Keratinocyte (primary cell): ENCODE results near the gene NDUFAF3. TPM values are rescaled to one million over a fixed set of nuclear protein-coding genes. Genes with fewer than 3 reads are reported as not detected.

Experiments used
- DNase-seq: peaks from one replicate; pipeline ENCODE4 v3.0.0-alpha.2; 2011; ENCODE audit warnings: low read depth, missing footprints, low spot score
- FAIRE-seq: peaks from 2 replicates; lab custom pipeline; 2011; peaks lifted over from hg19 to GRCh38; lab: Jason Lieb, UNC
- H2AFZ ChIP-seq: 2 replicates; pipeline ENCODE4 v1.6.0; 2012; ENCODE audit warnings: low read length, control low read depth, inconsistent platforms; ENCODE audit not compliant: control insufficient read depth
- H3K27ac ChIP-seq: 2 replicates; pipeline ENCODE4 v1.5.1; 2011; ENCODE audit warnings: low read length; ENCODE audit not compliant: control insufficient read depth, insufficient read depth
- H3K27me3 ChIP-seq: 3 replicates; pipeline ENCODE4 v1.6.0; 2011; ENCODE audit warnings: low read length; ENCODE audit not compliant: control insufficient read depth, insufficient read depth; ENCODE audit errors: extremely low read depth
- H3K36me3 ChIP-seq, 2 experiments: 2 replicates in 1 of 2; 3 replicates in 1 of 2; pipeline ENCODE4 v1.5.1; 2011; ENCODE audit warnings: low read length in 2 of 2, mild to moderate bottlenecking in 1 of 2; ENCODE audit not compliant: control insufficient read depth in 2 of 2, insufficient read depth in 2 of 2; ENCODE audit errors: extremely low read depth in 1 of 2
- H3K4me1 ChIP-seq: 3 replicates; pipeline ENCODE4 v1.5.1; 2011; ENCODE audit warnings: low read length; ENCODE audit not compliant: control insufficient read depth, insufficient read depth; ENCODE audit errors: extremely low read depth
- H3K4me2 ChIP-seq: 3 replicates; pipeline ENCODE4 v1.6.0; 2011; ENCODE audit warnings: low read depth, low read length; ENCODE audit not compliant: control insufficient read depth, insufficient read depth; ENCODE audit errors: extremely low read depth
- H3K4me3 ChIP-seq, 3 experiments: fragments of 200-600 bp in 1 of 3; sonication (generic) in 1 of 3; 2 replicates in 2 of 3; 3 replicates in 1 of 3; pipeline ENCODE4 v1.5.1; 2011 to 2016; ENCODE audit warnings: low read length in 3 of 3, mild to moderate bottlenecking in 3 of 3, control low read depth in 2 of 3, inconsistent platforms in 1 of 3, low read depth in 1 of 3, mixed read lengths in 1 of 3, mixed run types in 1 of 3, moderate library complexity in 1 of 3; ENCODE audit not compliant: control insufficient read depth in 2 of 3, insufficient read depth in 2 of 3; ENCODE audit errors: extremely low read depth in 1 of 3
- H3K79me2 ChIP-seq: 2 replicates; pipeline ENCODE4 v1.6.0; 2012; ENCODE audit warnings: low read length; ENCODE audit not compliant: control insufficient read depth, insufficient read depth
- H3K9ac ChIP-seq: 3 replicates; pipeline ENCODE4 v1.6.0; 2011; ENCODE audit warnings: low read length; ENCODE audit not compliant: control insufficient read depth, insufficient read depth; ENCODE audit errors: extremely low read depth
- H3K9me1 ChIP-seq: 3 replicates; pipeline ENCODE4 v1.6.0; 2011; ENCODE audit warnings: low read length; ENCODE audit not compliant: control insufficient read depth, insufficient read depth; ENCODE audit errors: extremely low read depth
- H3K9me3 ChIP-seq: 2 replicates; pipeline ENCODE4 v1.5.1; 2012; ENCODE audit warnings: low read depth, low read length; ENCODE audit not compliant: control insufficient read depth
- H4K20me1 ChIP-seq: 3 replicates; pipeline ENCODE4 v1.6.0; 2011; ENCODE audit warnings: low read length; ENCODE audit not compliant: control insufficient read depth, insufficient read depth; ENCODE audit errors: extremely low read depth
- EZH2 ChIP-seq: IDR thresholded peaks from one replicate; pipeline ENCODE4 v1.6.1; 2012; ENCODE audit warnings: inconsistent platforms, mild to moderate bottlenecking, low read length, moderate library complexity
- dilution Hi-C: fragments of 300-500 bp; cut with MboI; formaldehyde crosslinking; loops from one replicate; pipeline ENCODE4 v1.7.0; 2020; ENCODE audit warnings: low sequenced_read_pairs; ENCODE audit not compliant: extremely low pct_ligation_motif_present
- polyA plus RNA-seq, 5 experiments: library from polyadenylated mRNA; depleted of rRNA in 3 of 5; stranded (reverse) in 3 of 5; stranded (forward) in 1 of 5; unstranded in 1 of 5; fragments of >200 nt; gene quantifications; 1 replicate in 1 of 5; 2 replicates in 3 of 5; 3 replicates in 1 of 5; pipeline versions ENCODE4 v1.2.1 to v1.2.3, GENCODE V29; 2011 to 2012; ENCODE audit warnings: missing spikeins in 2 of 5, low read depth in 1 of 5, low replicate concordance in 1 of 5
- TF ChIP-seq, protein P1 (sequence below), 3 experiments: IDR thresholded peaks in 1 of 3; conservative IDR thresholded peaks in 1 of 3; optimal IDR thresholded peaks in 1 of 3; 2 replicates in 2 of 3; 3 replicates in 1 of 3; pipeline versions ENCODE3 to v1.5.1; 2011; ENCODE audit warnings: low read length in 3 of 3, mild to moderate bottlenecking in 3 of 3, moderate library complexity in 2 of 3, control low read depth in 1 of 3, inconsistent platforms in 1 of 3; ENCODE audit not compliant: insufficient read depth in 2 of 3; ENCODE audit errors: extremely low read depth in 1 of 3

The NDUFAF3 gene
- polyA plus RNA-seq, 1 donor (not counting 4 experiments of a cell fraction or from before 2014, with no cell fraction given): 38.3 TPM

DNA sequence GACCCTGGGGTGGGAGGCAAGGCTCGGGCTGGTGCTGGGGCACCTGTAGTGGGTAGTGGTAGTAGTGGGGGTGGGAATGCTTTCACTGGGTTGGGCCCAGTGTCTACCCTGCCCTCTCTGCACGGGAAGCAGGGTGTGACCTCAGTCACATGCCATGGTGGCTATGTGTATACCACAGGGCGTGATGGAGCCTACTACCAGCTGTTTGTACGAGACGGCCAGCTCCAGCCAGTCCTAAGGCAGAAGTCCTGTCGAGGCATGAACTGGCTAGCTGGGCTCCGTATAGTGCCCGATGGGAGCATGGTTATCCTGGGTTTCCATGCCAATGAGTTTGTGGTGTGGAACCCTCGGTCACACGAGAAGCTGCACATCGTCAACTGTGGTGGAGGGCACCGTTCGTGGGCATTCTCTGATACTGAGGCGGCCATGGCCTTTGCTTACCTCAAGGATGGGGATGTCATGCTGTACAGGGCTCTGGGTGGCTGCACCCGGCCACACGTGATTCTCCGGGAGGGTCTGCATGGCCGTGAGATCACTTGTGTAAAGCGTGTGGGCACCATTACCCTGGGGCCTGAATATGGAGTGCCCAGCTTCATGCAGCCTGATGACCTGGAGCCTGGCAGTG, 8.7 kb upstream of the NDUFAF3 start:
- peaks cover 22% of the 10 kb centered on the region for H3K4me1 ChIP-seq
- H4K20me1 ChIP-seq: peaks cover 27% of the 10 kb centered on the region
- peaks cover 44% of the 10 kb centered on the region for H3K79me2 ChIP-seq
- no peak overlapping the region for H2AFZ ChIP-seq
- no peak overlapping the region for H3K4me2 ChIP-seq
- no peak for FAIRE-seq
- no peak for DNase-seq
- no peak overlapping the region for H3K27ac ChIP-seq
- TF ChIP-seq, protein P1, sequence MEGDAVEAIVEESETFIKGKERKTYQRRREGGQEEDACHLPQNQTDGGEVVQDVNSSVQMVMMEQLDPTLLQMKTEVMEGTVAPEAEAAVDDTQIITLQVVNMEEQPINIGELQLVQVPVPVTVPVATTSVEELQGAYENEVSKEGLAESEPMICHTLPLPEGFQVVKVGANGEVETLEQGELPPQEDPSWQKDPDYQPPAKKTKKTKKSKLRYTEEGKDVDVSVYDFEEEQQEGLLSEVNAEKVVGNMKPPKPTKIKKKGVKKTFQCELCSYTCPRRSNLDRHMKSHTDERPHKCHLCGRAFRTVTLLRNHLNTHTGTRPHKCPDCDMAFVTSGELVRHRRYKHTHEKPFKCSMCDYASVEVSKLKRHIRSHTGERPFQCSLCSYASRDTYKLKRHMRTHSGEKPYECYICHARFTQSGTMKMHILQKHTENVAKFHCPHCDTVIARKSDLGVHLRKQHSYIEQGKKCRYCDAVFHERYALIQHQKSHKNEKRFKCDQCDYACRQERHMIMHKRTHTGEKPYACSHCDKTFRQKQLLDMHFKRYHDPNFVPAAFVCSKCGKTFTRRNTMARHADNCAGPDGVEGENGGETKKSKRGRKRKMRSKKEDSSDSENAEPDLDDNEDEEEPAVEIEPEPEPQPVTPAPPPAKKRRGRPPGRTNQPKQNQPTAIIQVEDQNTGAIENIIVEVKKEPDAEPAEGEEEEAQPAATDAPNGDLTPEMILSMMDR (optimal IDR thresholded peaks at IDR 0.05 in 1 of 3, IDR thresholded peaks at IDR 0.05 in 1 of 3, conservative IDR thresholded peaks at IDR 0.05 in 1 of 3; ENCODE audit: extremely low read depth in 1 of 3, insufficient read depth in 2 of 3, low read length in 3 of 3): no peak
- no peak for TF ChIP-seq EZH2
- no peak overlapping the region for H3K9ac ChIP-seq
- dilution Hi-C loops: no loop called here
- peaks cover 15 to 52% of the 10 kb centered on the region in 2 experiments for H3K36me3 ChIP-seq
- H3K27me3 ChIP-seq: no peaks in the 10 kb centered on the region
- peaks cover 11% of the 10 kb centered on the region for H3K9me1 ChIP-seq
- no peaks in the 10 kb centered on the region for H3K9me3 ChIP-seq
- H3K4me3 ChIP-seq: no peak overlapping the region

DNA sequence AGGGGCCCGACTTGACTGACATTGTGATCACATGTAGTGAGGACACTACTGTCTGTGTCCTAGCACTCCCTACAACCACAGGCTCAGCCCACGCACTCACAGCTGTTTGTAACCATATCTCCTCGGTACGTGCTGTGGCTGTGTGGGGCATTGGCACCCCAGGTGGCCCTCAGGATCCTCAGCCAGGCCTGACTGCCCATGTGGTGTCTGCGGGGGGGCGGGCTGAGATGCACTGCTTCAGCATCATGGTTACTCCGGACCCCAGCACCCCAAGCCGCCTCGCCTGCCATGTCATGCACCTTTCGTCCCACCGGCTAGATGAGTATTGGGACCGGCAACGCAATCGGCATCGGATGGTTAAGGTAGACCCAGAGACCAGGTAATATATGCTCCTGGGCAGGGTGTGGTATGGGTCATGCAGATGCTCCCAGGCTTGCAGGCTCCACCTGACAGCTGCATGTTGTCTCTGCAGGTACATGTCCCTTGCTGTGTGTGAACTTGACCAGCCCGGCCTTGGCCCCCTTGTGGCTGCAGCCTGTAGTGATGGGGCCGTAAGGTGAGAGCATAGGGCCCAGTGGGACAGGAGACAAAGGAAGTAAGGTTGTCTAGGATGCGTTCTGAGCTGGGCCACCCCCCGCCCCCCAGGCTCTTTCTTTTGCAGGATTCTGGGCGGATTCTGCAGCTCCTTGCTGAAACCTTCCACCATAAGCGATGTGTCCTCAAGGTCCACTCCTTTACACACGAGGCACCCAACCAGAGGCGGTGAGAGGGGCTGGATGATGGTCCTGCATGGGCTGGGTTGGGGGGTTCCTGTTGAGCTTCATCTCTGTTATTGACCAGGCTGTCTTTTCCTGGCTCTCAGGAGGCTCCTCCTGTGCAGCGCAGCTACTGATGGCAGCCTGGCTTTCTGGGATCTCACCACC, 7.9 kb upstream of the NDUFAF3 start:
- Histone ChIP-seq H3K36me3 (peaks cover 15 to 52% of the 10 kb centered on the region in 2 experiments), H3K4me3 (no peak overlapping the region), H3K27ac (no peak overlapping the region), H3K4me1 (peaks cover 20% of the 10 kb centered on the region), H3K9me1 (peaks cover 8% of the 10 kb centered on the region), H4K20me1 (peaks cover 27% of the 10 kb centered on the region), H3K79me2 (peaks cover 38% of the 10 kb centered on the region), H3K4me2 (no peak overlapping the region), H3K9me3 (no peaks in the 10 kb centered on the region), H3K27me3 (no peaks in the 10 kb centered on the region), H2AFZ (no peak overlapping the region), H3K9ac (no peak overlapping the region)
- FAIRE-seq (no peak), DNase-seq (no peak)
- dilution Hi-C loops: no loop called here
- no peak for TF ChIP-seq EZH2
- TF ChIP-seq, protein P1 (optimal IDR thresholded peaks at IDR 0.05 in 1 of 3, IDR thresholded peaks at IDR 0.05 in 1 of 3, conservative IDR thresholded peaks at IDR 0.05 in 1 of 3; ENCODE audit: extremely low read depth in 1 of 3, insufficient read depth in 2 of 3, low read length in 3 of 3): peak in 2 of 3 experiments; percentile 61 to 68
